Sigmoid colon (tissue), 7 donors: ENCODE data around the gene NR2F6. TPM values are rescaled to one million over a fixed set of nuclear protein-coding genes. Genes with fewer than 3 reads are reported as not detected.

Source experiments
- DNase-seq: peaks from one replicate; pipeline ENCODE4 v3.0.0-alpha.2; 2019
- H3K27ac ChIP-seq, 4 donors: fragments of 200-600 bp; sonication (generic); one replicate each; pipeline ENCODE4 v1.5.1; 2016 to 2019; ENCODE audit warnings: mild to moderate bottlenecking in 1 of 4
- H3K27me3 ChIP-seq, 3 donors: fragments of 200-600 bp; sonication (generic); one replicate each; pipeline ENCODE4 v1.5.1; 2019; ENCODE audit warnings: mild to moderate bottlenecking in 1 of 3
- H3K36me3 ChIP-seq, 4 donors: fragments of 200-600 bp; sonication (generic); one replicate each; pipeline ENCODE4 v1.5.1; 2016 to 2019
- H3K4me1 ChIP-seq, 4 donors: fragments of 200-600 bp; sonication (generic); one replicate each; pipeline ENCODE4 v1.5.1; 2017 to 2019
- H3K4me3 ChIP-seq, 4 donors: fragments of 200-600 bp; sonication (generic); one replicate each; pipeline ENCODE4 v1.5.1; 2017 to 2019; ENCODE audit warnings: mild to moderate bottlenecking in 2 of 4, moderate library complexity in 1 of 4
- H3K9me3 ChIP-seq, 4 donors: fragments of 200-600 bp in 3 of 4; sonication (generic) in 3 of 4; one replicate each; pipeline versions ENCODE4 v1.5.1 to v1.6.1; 2013 to 2019
- CTCF ChIP-seq, 4 experiments: fragments of 450-650 bp in 3 of 4; fragments of 200-600 bp in 1 of 4; IDR thresholded peaks; one replicate each; pipeline ENCODE4 v1.5.1; 2016 to 2019; ENCODE audit warnings: antibody characterized with exemption in 4 of 4, mild to moderate bottlenecking in 3 of 4, moderate library complexity in 2 of 4
- EP300 ChIP-seq, 4 donors: sonication (generic); formaldehyde crosslinking; IDR thresholded peaks; one replicate each; pipeline ENCODE4 v1.6.1; 2017; ENCODE audit warnings: antibody characterized with exemption in 4 of 4
- POLR2A ChIP-seq, 2 donors: fragments of 450-650 bp; IDR thresholded peaks; one replicate each; pipeline ENCODE4 v1.6.1; 2016; ENCODE audit warnings: antibody characterized with exemption in 2 of 2, mild to moderate bottlenecking in 2 of 2, moderate library complexity in 2 of 2
- POLR2AphosphoS5 ChIP-seq, 4 donors: sonication (generic); formaldehyde crosslinking; IDR thresholded peaks; one replicate each; pipeline ENCODE4 v1.6.1; 2017; ENCODE audit warnings: antibody characterized with exemption in 4 of 4
- WGBS, 2 donors: extraction: QIAGEN DNeasy Blood & Tissue Kit; methylation state at CpG; one replicate each; pipeline ENCODE4 v1.1.7; 2013; 5-methylcytosine and 5-hydroxymethylcytosine counted together
- intact Hi-C: fragments of 100-400 bp; cut with DNase I; formaldehyde crosslinking; loops from one replicate; pipeline ENCODE4 v1.15.1; 2023
- polyA plus RNA-seq, 3 donors: library from polyadenylated mRNA; stranded (reverse); fragments of 200-250 nt; gene quantifications; one replicate each; pipeline ENCODE4 v1.2.3, GENCODE V29; 2013
- total RNA-seq, 4 donors: library from RNA; depleted of rRNA; stranded (reverse); fragments of >200 nt; gene quantifications; one replicate each; pipeline ENCODE4 v1.1.0, GENCODE V29; 2016
- donor health status: healthy with polysubstance abuse.
- donor health status: Bipolar disorder and iron deficiency.
- donor health status: healthy.

The NR2F6 gene
- total RNA-seq, result 10 to 100 TPM; 21.6 to 32.6 (median 27.8) TPM
- 10 to 100 TPM; 45.0 to 72.1 (median 59.5) TPM for polyA plus RNA-seq

- 1% methylated on average over 72 of the region's 72 CpGs for WGBS, 2 donors
Measured at GRCh38 chr19:17245535-17245984, at the start of gene NR2F6. Gene NR2F6 (minus strand): TSS chr19:17245919. CDS start chr19:17245220, 699 bp downstream.

GRCh38 chr19:17294051-17294891 lies 48.6 kb upstream of the NR2F6 start:
- intact Hi-C loops, result loop anchor here (5.0 kb wide), 1 partner anchor 93 kb away; no protein-coding TSS in a partner anchor
- no peak for DNase-seq
- 81 to 86% methylated on average over 48 of the region's 48 CpGs for WGBS, 2 donors

More at GRCh38 chr19:17245535-17245984, at the start of gene NR2F6:
- H3K27ac ChIP-seq, result peak within 1 kb of the TSS; percentile 84 to 88 (median 84)
- peaks cover 0 to 45% (median 34%) of the 10 kb centered on the region in 4 donors for H3K4me1 ChIP-seq
- intact Hi-C loops, result loop anchor here (2.0 to 5.0 kb wide), 4 partner anchors 19 to 62 kb away; partner anchors contain the start of genes ANKLE1, BABAM1, DDA1 and MRPL34
- no peaks in the 10 kb centered on the region for H3K27me3 ChIP-seq
- H3K36me3 ChIP-seq, result no peaks in the 10 kb centered on the region
- no peaks in the 10 kb centered on the region for H3K9me3 ChIP-seq
- TF ChIP-seq POLR2AphosphoS5 (IDR thresholded peaks at IDR 0.05), result peak; percentile 45 to 82 (median 70)
- TF ChIP-seq EP300 (IDR thresholded peaks at IDR 0.05), result no peak
- no peak for DNase-seq
- peak within 1 kb of the TSS; percentile 62 to 95 (median 84) for H3K4me3 ChIP-seq

GRCh38 chr19:17293605-17294004 lies 47.9 kb upstream of the NR2F6 start:
- WGBS, 2 donors, result 91 to 92% methylated on average over 14 of the region's 14 CpGs
- Histone ChIP-seq H3K27me3 (no peaks in the 10 kb centered on the region), H3K4me1 (peaks cover 0 to 20% (median 14%) of the 10 kb centered on the region in 4 donors), H3K36me3 (peaks cover 0 to 25% (median 5%) of the 10 kb centered on the region in 4 donors), H3K4me3 (no peak overlapping the region), H3K9me3 (peaks cover 0 to 3% (median 0%) of the 10 kb centered on the region in 4 donors), H3K27ac (peak overlapping the region in 1 of 4 donors; percentile 78)
- TF ChIP-seq EP300 (IDR thresholded peaks at IDR 0.05) (no peak), CTCF (IDR thresholded peaks at IDR 0.05) (no peak), POLR2AphosphoS5 (IDR thresholded peaks at IDR 0.05) (no peak), POLR2A (IDR thresholded peaks at IDR 0.05) (no peak)
- intact Hi-C loops, result loop anchor here (5.0 kb wide), 1 partner anchor 94 kb away; no protein-coding TSS in a partner anchor
- DNase-seq, result no peak

More at GRCh38 chr19:17294051-17294891, 48.6 kb upstream of the NR2F6 start:
- H3K27me3 ChIP-seq, result no peaks in the 10 kb centered on the region
- TF ChIP-seq POLR2AphosphoS5 (IDR thresholded peaks at IDR 0.05), result no peak
- no peak for TF ChIP-seq EP300 (IDR thresholded peaks at IDR 0.05)
- no peak for TF ChIP-seq CTCF (IDR thresholded peaks at IDR 0.05)
- H3K4me3 ChIP-seq, result no peak overlapping the region
- no peak overlapping the region for H3K27ac ChIP-seq
- peaks cover 0 to 17% (median 14%) of the 10 kb centered on the region in 4 donors for H3K4me1 ChIP-seq
- H3K9me3 ChIP-seq, result peaks cover 0 to 3% (median 0%) of the 10 kb centered on the region in 4 donors
- H3K36me3 ChIP-seq, result peaks cover 0 to 30% (median 6%) of the 10 kb centered on the region in 4 donors

- H3K27me3 ChIP-seq, result no peaks in the 10 kb centered on the region
- peak; percentile 87 for DNase-seq
- no peaks in the 10 kb centered on the region for H3K9me3 ChIP-seq
- H3K4me1 ChIP-seq, result peaks cover 0 to 20% (median 14%) of the 10 kb centered on the region in 4 donors
- WGBS, 2 donors, result 0 to 2% methylated on average over 46 of the region's 46 CpGs
- TF ChIP-seq EP300 (IDR thresholded peaks at IDR 0.05), result no peak
- TF ChIP-seq CTCF (IDR thresholded peaks at IDR 0.05), result peak; percentile 44 to 70 (median 54)
- peaks cover 0 to 16% (median 3%) of the 10 kb centered on the region in 4 donors for H3K36me3 ChIP-seq
- intact Hi-C loops, result loop anchor here (5.0 kb wide), 1 partner anchor 95 kb away; no protein-coding TSS in a partner anchor
- H3K27ac ChIP-seq, result peak overlapping the region; percentile 67 to 82 (median 75)
- peak overlapping the region; percentile 23 to 55 (median 42) for H3K4me3 ChIP-seq
Measured at GRCh38 chr19:17292301-17293074, 46.8 kb upstream of the NR2F6 start.
